Vagina (tissue), 2 donors: Measurements from ENCODE around the gene ZNF473.

Source experiments
- POLR2AphosphoS5 ChIP-seq, 2 donors: sonication (generic); formaldehyde crosslinking; IDR thresholded peaks; one replicate each; pipeline ENCODE4 v1.9.0; 2017; ENCODE audit warnings: antibody characterized with exemption in 2 of 2, mild to moderate bottlenecking in 2 of 2, low read depth in 1 of 2; ENCODE audit not compliant: insufficient read depth in 1 of 2
- TF ChIP-seq, protein P1 (sequence below), 3 experiments: fragments of 450-650 bp in 2 of 3; fragments of 200-600 bp in 1 of 3; sonication (generic) in 1 of 3; IDR thresholded peaks; one replicate each; pipeline ENCODE4 v1.5.1; 2017 to 2019; ENCODE audit warnings: antibody characterized with exemption in 3 of 3, mild to moderate bottlenecking in 2 of 3, moderate library complexity in 2 of 3

DNA sequence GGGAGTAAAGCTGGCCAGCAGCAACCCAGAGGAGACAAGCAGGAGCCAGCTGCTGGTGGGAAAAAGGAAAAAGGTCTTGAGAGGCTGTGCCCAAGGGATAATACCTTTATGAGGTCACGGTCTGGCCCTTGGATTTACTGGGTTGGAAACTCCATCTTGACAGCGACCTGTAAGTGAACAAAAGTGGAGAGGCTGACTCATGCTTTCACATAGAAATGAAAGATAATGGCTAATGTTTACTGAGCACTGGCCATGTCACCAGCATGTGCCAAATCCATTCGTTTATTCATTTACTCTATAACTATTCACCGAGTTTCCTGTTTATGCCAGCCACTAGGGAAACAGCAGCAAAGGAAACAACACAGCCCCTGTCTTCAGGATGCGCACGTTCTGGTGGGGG, 5.3 kb upstream of the ZNF473 start:
- TF ChIP-seq POLR2AphosphoS5 (IDR thresholded peaks at IDR 0.05; ENCODE audit: insufficient read depth in 1 of 2, low read depth in 1 of 2) = no peak
- TF ChIP-seq, protein P1, sequence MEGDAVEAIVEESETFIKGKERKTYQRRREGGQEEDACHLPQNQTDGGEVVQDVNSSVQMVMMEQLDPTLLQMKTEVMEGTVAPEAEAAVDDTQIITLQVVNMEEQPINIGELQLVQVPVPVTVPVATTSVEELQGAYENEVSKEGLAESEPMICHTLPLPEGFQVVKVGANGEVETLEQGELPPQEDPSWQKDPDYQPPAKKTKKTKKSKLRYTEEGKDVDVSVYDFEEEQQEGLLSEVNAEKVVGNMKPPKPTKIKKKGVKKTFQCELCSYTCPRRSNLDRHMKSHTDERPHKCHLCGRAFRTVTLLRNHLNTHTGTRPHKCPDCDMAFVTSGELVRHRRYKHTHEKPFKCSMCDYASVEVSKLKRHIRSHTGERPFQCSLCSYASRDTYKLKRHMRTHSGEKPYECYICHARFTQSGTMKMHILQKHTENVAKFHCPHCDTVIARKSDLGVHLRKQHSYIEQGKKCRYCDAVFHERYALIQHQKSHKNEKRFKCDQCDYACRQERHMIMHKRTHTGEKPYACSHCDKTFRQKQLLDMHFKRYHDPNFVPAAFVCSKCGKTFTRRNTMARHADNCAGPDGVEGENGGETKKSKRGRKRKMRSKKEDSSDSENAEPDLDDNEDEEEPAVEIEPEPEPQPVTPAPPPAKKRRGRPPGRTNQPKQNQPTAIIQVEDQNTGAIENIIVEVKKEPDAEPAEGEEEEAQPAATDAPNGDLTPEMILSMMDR (IDR thresholded peaks at IDR 0.05) = no peak
